Measurements from ENCODE around the gene HDAC5.

HDAC5 gene

DNA sequence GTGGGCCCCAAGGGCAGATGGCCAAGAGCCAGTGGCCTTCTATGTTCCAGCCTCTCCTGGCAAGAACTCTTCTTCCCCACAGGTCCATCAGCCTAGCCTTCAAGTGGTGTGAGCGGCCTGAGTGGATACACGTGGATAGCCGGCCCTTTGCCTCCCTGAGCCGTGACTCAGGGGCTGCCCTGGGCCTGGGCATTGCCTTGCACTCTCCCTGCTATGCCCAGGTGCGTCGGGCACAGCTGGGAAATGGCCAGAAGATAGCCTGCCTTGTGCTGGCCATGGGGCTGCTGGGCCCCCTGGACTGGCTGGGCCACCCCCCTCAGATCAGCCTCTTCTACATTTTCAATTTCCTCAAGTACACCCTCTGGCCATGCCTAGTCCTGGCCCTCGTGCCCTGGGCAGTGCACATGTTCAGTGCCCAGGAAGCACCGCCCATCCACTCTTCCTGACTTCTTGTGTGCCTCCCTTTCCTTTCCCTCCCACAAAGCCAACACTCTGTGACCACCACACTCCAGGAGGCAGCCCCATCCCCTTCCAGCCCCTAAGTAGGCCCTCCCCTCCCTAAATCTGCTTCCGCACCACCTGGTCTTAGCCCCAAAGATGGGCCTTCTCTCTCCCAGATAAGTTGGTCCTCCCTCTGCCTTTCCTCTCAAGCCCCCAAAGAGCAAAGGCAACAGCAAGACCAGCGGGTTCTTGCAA is 47.7 kb downstream of the HDAC5 start:
- TF ChIP-seq, protein P1, sequence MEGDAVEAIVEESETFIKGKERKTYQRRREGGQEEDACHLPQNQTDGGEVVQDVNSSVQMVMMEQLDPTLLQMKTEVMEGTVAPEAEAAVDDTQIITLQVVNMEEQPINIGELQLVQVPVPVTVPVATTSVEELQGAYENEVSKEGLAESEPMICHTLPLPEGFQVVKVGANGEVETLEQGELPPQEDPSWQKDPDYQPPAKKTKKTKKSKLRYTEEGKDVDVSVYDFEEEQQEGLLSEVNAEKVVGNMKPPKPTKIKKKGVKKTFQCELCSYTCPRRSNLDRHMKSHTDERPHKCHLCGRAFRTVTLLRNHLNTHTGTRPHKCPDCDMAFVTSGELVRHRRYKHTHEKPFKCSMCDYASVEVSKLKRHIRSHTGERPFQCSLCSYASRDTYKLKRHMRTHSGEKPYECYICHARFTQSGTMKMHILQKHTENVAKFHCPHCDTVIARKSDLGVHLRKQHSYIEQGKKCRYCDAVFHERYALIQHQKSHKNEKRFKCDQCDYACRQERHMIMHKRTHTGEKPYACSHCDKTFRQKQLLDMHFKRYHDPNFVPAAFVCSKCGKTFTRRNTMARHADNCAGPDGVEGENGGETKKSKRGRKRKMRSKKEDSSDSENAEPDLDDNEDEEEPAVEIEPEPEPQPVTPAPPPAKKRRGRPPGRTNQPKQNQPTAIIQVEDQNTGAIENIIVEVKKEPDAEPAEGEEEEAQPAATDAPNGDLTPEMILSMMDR (IDR thresholded peaks at IDR 0.05; ENCODE audit: extremely low read depth, missing control alignments) = no peak
- DNase-seq (ENCODE audit: low spot score) = no peak

DNA sequence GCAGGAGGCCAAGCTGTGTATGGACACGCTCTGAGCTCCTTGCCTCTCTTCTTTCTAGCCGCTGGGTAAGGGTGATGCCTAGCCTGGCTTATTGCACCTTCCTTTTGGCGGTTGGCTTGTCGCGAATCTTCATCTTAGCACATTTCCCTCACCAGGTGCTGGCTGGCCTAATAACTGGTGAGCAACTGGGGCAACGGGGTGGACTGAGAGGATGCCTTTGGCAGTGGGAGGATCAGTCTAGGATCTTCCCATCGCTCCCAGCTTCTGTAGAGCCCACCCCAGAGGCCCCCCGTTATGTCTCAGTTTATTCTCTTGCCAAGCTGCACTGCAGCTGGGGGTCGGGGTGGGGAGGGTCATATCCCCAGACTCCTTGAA is 48.5 kb downstream of the HDAC5 start:
- no peak for DNase-seq (ENCODE audit: low spot score)
- TF ChIP-seq, protein P1 (IDR thresholded peaks at IDR 0.05; ENCODE audit: extremely low read depth, missing control alignments) = no peak

DNA sequence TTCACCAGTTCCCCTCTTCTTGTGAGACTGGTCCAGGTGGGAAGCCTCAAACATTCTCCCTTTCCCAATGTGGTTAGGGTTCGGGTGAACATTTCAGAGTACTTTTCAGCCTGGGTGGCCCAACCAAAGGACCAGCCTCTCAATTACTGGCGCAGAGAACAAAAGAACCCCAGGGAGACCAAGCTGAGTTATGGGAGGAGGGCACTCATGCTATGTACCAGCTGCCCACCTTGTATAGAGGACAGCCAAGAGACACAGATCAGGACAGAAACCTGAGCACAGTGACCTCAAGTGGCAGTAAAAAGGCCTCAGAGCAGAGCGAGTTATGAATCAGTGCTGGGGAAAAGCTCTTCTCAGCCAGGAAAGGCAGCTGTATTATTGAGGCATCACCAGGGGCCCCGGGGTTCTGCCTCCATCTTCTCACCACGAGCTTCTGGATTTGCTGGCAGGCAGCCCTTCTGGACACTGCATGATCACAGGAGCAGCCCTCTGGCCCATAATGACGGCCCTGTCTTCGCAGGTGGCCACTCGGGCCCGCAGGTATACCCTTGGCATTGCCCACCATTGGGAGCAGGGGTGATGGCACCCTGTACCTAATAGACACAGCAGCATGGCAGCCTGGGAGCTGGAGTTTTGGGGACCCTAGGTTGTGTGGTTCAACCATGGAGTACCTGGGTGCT is 49.1 kb downstream of the HDAC5 start:
- TF ChIP-seq, protein P1 (IDR thresholded peaks at IDR 0.05; ENCODE audit: extremely low read depth, missing control alignments) = no peak
- no peak for DNase-seq (ENCODE audit: low spot score)

DNA sequence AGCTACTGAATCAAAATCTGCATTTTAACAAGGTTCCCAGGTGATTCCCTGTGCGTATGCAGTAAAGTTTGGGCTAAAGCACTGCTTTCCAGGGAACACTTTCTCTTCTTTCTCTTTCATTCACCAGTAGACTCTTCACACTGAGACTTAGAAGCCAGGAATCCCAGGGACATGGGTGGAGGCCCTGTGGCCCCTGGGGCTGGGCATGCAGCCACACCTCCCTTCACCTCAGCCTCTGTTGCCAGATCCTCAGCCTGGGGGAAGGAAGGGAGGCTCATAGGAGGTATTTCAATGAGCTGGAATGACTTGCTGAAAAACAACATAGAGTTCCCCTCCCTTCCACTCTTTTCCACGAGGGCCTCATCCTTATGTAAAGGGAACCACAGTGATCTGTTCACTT is 51.7 kb downstream of the HDAC5 start:
- TF ChIP-seq, protein P1 (IDR thresholded peaks at IDR 0.05; ENCODE audit: extremely low read depth, missing control alignments) = no peak
- no peak for DNase-seq (ENCODE audit: low spot score)

DNA sequence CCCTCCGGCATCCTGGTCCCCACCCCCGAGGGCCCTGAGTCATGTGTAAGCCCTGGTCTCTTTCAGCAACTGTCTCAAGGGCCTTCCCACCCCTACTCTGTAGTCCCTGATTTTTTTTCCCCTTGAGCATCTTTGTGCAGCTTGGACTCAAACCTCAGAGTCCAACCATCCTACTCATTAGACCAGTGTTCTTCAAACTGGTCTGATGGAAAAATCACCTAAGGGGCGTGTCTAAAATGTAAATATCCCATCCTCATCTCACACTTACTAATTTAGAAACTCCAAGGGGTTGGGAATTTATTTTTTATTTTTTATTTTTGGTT is 52.3 kb downstream of the HDAC5 start:
- TF ChIP-seq, protein P1 (IDR thresholded peaks at IDR 0.05; ENCODE audit: extremely low read depth, missing control alignments) = no peak
- no peak for DNase-seq (ENCODE audit: low spot score)

DNA sequence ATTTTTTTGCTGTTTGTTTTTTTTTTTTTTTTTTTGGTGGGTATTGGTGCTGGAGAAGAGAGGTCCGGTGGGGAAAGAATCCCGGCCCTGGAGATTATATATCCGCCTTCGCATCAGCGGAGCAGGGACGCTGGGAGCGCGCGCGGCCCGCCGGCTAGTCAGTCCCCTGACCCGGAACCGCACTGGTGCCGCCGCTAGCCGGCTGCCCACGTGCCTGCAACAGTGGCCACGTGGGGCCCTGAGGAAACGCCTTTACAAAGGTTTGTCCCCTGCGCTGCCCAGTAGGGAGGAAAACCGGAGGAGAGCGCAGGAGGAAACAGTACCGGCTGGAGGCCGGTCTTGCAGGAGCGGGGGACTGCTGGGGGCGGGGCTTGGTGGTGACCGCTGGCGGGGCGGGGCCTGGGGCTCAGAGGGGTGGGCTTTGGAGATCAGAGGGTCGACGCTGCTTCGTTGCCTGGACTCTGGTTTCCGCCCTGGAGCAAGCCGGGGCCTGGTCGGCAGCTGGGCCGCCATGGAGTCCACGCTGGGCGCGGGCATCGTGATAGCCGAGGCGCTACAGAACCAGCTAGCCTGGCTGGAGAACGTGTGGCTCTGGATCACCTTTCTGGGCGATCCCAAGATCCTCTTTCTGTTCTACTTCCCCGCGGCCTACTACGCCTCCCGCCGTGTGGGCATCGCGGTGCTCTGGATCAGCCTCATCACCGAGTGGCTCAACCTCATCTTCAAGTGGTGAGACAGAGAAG is 52.8 kb downstream of the HDAC5 start, which contains the start of gene G6PC3:
G6PC3 (plus strand) TSS at position 281 of the 743 bp plus-strand sequence; CDS start at position 512, 231 bp downstream.
- DNase-seq (ENCODE audit: low spot score) = peak; percentile 97
- TF ChIP-seq, protein P1 (IDR thresholded peaks at IDR 0.05; ENCODE audit: extremely low read depth, missing control alignments) = no peak

DNA sequence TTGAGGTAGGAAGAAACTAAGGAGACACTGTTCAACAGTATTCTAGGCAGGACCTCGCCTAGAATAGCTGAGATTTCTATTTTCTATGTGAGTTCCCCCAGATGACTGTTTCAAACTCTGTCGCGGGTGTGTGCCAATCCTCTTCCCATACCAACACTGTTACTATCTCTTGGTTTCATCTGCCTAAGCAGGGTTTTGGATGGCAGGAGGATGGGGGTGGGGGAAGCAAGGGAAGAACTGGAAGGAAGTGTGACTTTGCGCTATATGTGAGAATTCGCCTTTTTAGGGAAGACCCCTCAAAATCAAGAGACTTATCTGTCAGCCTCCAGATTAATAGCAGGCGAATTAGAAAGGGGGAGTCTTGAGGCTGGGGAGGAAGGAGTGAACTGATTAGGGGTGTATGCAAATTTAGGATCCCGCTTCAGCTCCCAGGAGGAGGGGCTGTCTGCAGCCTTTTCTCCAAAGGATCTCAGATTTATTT is 53.4 kb downstream of the HDAC5 start:
- no peak for DNase-seq (ENCODE audit: low spot score)
- TF ChIP-seq, protein P1 (IDR thresholded peaks at IDR 0.05; ENCODE audit: extremely low read depth, missing control alignments) = no peak
